Stimulated activated naive B cell treated with anti-CD40 and anti-IgM and Interleukin-4, amounts not matched to agents 10 μg/mL and 1 μg/mL and 100 μg/mL, for 72 hours (primary cell): Measurements from ENCODE around the gene CRTAC1.
A peak's percentile ranks its signal among the peaks of the same experiment; 100 is the strongest.
"Not testable (repeated sequence)": the region's sequence is repeated elsewhere in the genome, so short reads cannot be mapped to it uniquely, and the experiment has no call there.

ENCODE experiments used
- ATAC-seq, 2 donors: fragments of 150-1000 bp; cut with Tn5 transposase; replicated peaks; 2 replicates each; pipeline ENCODE4 v1.10.0; 2021; ENCODE audit warnings: moderate library complexity in 1 of 2
- DNase-seq: peaks from one replicate; pipeline ENCODE4 v3.0.0; 2021
- H3K27ac Mint-ChIP-seq: one replicate; pipeline ENCODE4 v1.8.0; 2022; ENCODE audit warnings: mild to moderate bottlenecking, mixed read lengths
- H3K27me3 Mint-ChIP-seq, 2 donors: one replicate each; pipeline ENCODE4 v1.8.0; 2022; ENCODE audit warnings: mixed read lengths in 2 of 2
- H3K36me3 Mint-ChIP-seq, 2 donors: one replicate each; pipeline ENCODE4 v1.8.0; 2022; ENCODE audit warnings: mixed read lengths in 2 of 2, mild to moderate bottlenecking in 1 of 2
- H3K4me1 Mint-ChIP-seq, 2 donors: one replicate each; pipeline ENCODE4 v1.8.0; 2022; ENCODE audit warnings: mixed read lengths in 2 of 2, mild to moderate bottlenecking in 1 of 2
- H3K4me3 Mint-ChIP-seq, 2 donors: one replicate each; pipeline ENCODE4 v1.8.0; 2022; ENCODE audit warnings: mild to moderate bottlenecking in 2 of 2, mixed read lengths in 2 of 2, moderate library complexity in 1 of 2
- H3K9me3 Mint-ChIP-seq, 2 donors: one replicate each; pipeline ENCODE4 v1.8.0; 2022; ENCODE audit warnings: mixed read lengths in 2 of 2, mild to moderate bottlenecking in 1 of 2

The CRTAC1 gene

DNA sequence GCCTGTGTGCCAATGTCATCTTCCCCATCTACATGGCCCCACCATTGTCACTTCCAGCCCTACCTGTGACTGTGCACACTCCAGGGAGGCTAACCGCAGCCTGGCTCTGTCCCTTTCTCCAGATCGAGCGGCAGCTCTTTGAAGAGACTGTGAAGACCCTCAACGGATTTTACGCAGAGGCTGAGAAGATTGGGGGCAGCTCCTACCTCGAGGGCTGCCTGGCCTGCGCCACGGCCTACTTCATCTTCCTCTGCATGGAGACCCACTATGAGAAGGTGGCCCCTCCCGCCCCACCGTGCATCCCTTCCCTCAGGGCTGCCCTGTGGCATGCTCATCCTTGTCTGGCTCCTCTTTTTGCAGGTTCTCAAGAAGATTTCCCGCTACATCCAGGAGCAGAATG, 166.6 kb downstream of the CRTAC1 start:
- Mint-ChIP-seq H3K36me3 (no peaks in the 10 kb centered on the region), H3K9me3 (no peaks in the 10 kb centered on the region), H3K4me3 (no peak overlapping the region), H3K27me3 (peaks cover 13 to 28% of the 10 kb centered on the region in 2 donors), H3K4me1 (no peaks in the 10 kb centered on the region), H3K27ac (no peak overlapping the region)
- DNase-seq, result no peak
- ATAC-seq, result no peak

GRCh38 chr10:97861924-97862323, 168.5 kb downstream of the CRTAC1 start:
- no peaks in the 10 kb centered on the region for H3K36me3 Mint-ChIP-seq
- DNase-seq (no peak), ATAC-seq (no peak)
- no peaks in the 10 kb centered on the region for H3K4me1 Mint-ChIP-seq
- H3K27ac Mint-ChIP-seq, result no peak overlapping the region
- H3K27me3 Mint-ChIP-seq, result peaks cover 26 to 35% of the 10 kb centered on the region in 2 donors
- peaks cover 0 to 2% of the 10 kb centered on the region in 2 donors for H3K9me3 Mint-ChIP-seq
- H3K4me3 Mint-ChIP-seq, result no peak overlapping the region

GRCh38 chr10:97861097-97861750, 169.2 kb downstream of the CRTAC1 start:
- DNase-seq, result no peak
- ATAC-seq, result no peak
- no peak overlapping the region for H3K4me3 Mint-ChIP-seq
- no peaks in the 10 kb centered on the region for H3K4me1 Mint-ChIP-seq
- peaks cover 0 to 5% of the 10 kb centered on the region in 2 donors for H3K9me3 Mint-ChIP-seq
- peaks cover 32 to 35% of the 10 kb centered on the region in 2 donors for H3K27me3 Mint-ChIP-seq
- H3K27ac Mint-ChIP-seq, result no peak overlapping the region
- H3K36me3 Mint-ChIP-seq, result peaks cover 0 to 2% of the 10 kb centered on the region in 2 donors

GRCh38 chr10:97858001-97858439, 172.4 kb downstream of the CRTAC1 start:
- ATAC-seq, result peak; percentile 50 to 70
- Mint-ChIP-seq H3K27me3 (peaks cover 37 to 49% of the 10 kb centered on the region in 2 donors), H3K9me3 (peaks cover 0 to 5% of the 10 kb centered on the region in 2 donors), H3K36me3 (peaks cover 0 to 2% of the 10 kb centered on the region in 2 donors), H3K27ac (no peak overlapping the region), H3K4me3 (no peak overlapping the region), H3K4me1 (no peaks in the 10 kb centered on the region)
- DNase-seq, result no peak

- ATAC-seq (no peak), DNase-seq (no peak)
- Mint-ChIP-seq H3K9me3 (peaks cover 0 to 5% of the 10 kb centered on the region in 2 donors), H3K36me3 (peaks cover 0 to 2% of the 10 kb centered on the region in 2 donors), H3K27me3 (peaks cover 48 to 69% of the 10 kb centered on the region in 2 donors), H3K27ac (no peak overlapping the region), H3K4me1 (peaks cover 5 to 9% of the 10 kb centered on the region in 2 donors), H3K4me3 (no peak overlapping the region)
Measured at GRCh38 chr10:97854743-97855142, 175.7 kb downstream of the CRTAC1 start.

GRCh38 chr10:97852840-97853405, 177.5 kb downstream of the CRTAC1 start:
- Mint-ChIP-seq H3K4me3 (no peak overlapping the region), H3K4me1 (peaks cover 9 to 16% of the 10 kb centered on the region in 2 donors), H3K36me3 (peaks cover 0 to 5% of the 10 kb centered on the region in 2 donors), H3K27me3 (peaks cover 51 to 74% of the 10 kb centered on the region in 2 donors), H3K9me3 (peaks cover 0 to 5% of the 10 kb centered on the region in 2 donors), H3K27ac (no peak overlapping the region)
- ATAC-seq, result no peak
- DNase-seq, result no peak

GRCh38 chr10:97852277-97852676, 178.1 kb downstream of the CRTAC1 start:
- peaks cover 9 to 16% of the 10 kb centered on the region in 2 donors for H3K4me1 Mint-ChIP-seq
- peaks cover 0 to 5% of the 10 kb centered on the region in 2 donors for H3K36me3 Mint-ChIP-seq
- DNase-seq (no peak), ATAC-seq (no peak)
- peaks cover 0 to 4% of the 10 kb centered on the region in 2 donors for H3K9me3 Mint-ChIP-seq
- no peak overlapping the region for H3K27ac Mint-ChIP-seq
- no peak overlapping the region for H3K4me3 Mint-ChIP-seq
- H3K27me3 Mint-ChIP-seq, result peaks cover 48 to 68% of the 10 kb centered on the region in 2 donors

GRCh38 chr10:97851341-97852001, 178.9 kb downstream of the CRTAC1 start:
- H3K4me1 Mint-ChIP-seq, result peaks cover 9 to 16% of the 10 kb centered on the region in 2 donors
- no peak overlapping the region for H3K27ac Mint-ChIP-seq
- peak; percentile 38 to 42 for ATAC-seq
- no peaks in the 10 kb centered on the region for H3K9me3 Mint-ChIP-seq
- peaks cover 0 to 3% of the 10 kb centered on the region in 2 donors for H3K36me3 Mint-ChIP-seq
- H3K27me3 Mint-ChIP-seq, result peaks cover 54 to 60% of the 10 kb centered on the region in 2 donors
- no peak overlapping the region for H3K4me3 Mint-ChIP-seq
- DNase-seq, result no peak

- Mint-ChIP-seq H3K27me3 (peaks cover 53 to 55% of the 10 kb centered on the region in 2 donors), H3K36me3 (peaks cover 0 to 3% of the 10 kb centered on the region in 2 donors), H3K9me3 (no peaks in the 10 kb centered on the region), H3K4me3 (peak overlapping the region; percentile 58 to 69), H3K4me1 (peaks cover 9 to 16% of the 10 kb centered on the region in 2 donors), H3K27ac (no peak overlapping the region)
- no peak for ATAC-seq
- no peak for DNase-seq
Measured at GRCh38 chr10:97850446-97850845, 180.0 kb downstream of the CRTAC1 start.

- no peak within 1 kb of the TSS for H3K27ac Mint-ChIP-seq
- no peaks in the 10 kb centered on the region for H3K9me3 Mint-ChIP-seq
- peak within 1 kb of the TSS; percentile 80 to 82 for H3K4me3 Mint-ChIP-seq
- peak; percentile 74 to 77 for ATAC-seq
- H3K36me3 Mint-ChIP-seq, result peaks cover 0 to 3% of the 10 kb centered on the region in 2 donors
- DNase-seq, result no peak
- H3K27me3 Mint-ChIP-seq, result peaks cover 46 to 51% of the 10 kb centered on the region in 2 donors
- H3K4me1 Mint-ChIP-seq, result peaks cover 9 to 16% of the 10 kb centered on the region in 2 donors
Measured at GRCh38 chr10:97849687-97850402, 180.6 kb downstream of the CRTAC1 start, which contains the start of gene GOLGA7B. TSS of gene GOLGA7B (plus strand) at chr10:97849843. CDS start at chr10:97850304, 461 bp downstream.

GRCh38 chr10:97849103-97849686, 181.2 kb downstream of the CRTAC1 start:
- Mint-ChIP-seq H3K4me3 (peak overlapping the region; percentile 80 to 82), H3K27me3 (peaks cover 44% of the 10 kb centered on the region in 2 donors), H3K36me3 (peaks cover 0 to 3% of the 10 kb centered on the region in 2 donors), H3K4me1 (peaks cover 9 to 16% of the 10 kb centered on the region in 2 donors), H3K27ac (no peak overlapping the region), H3K9me3 (no peaks in the 10 kb centered on the region)
- ATAC-seq (peak; percentile 30 to 42), DNase-seq (no peak)

DNA sequence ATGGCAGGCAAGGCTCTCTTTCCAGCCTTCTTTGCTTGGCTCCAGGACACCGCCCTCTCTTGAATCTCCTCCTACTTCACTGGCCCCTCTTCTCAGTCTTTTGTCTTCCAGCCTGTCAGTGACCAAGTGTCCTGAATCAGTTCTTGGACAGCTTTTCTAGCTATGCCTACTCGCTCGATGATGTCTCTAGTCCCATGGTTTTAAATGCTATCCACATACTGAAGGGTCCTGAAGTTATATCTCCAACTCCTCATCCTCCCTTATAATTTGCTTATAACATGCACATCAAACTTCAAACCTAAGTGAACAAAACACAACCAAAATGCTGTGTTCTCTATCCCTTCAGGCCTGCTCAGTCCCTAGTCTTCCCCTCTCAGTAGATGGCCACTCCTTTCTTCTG, 185.7 kb downstream of the CRTAC1 start:
- Mint-ChIP-seq H3K9me3 (no peaks in the 10 kb centered on the region), H3K4me3 (no peak overlapping the region), H3K27ac (no peak overlapping the region), H3K36me3 (peaks cover 0 to 3% of the 10 kb centered on the region in 2 donors), H3K4me1 (peaks cover 4 to 7% of the 10 kb centered on the region in 2 donors), H3K27me3 (peaks cover 14 to 18% of the 10 kb centered on the region in 2 donors)
- ATAC-seq (no peak), DNase-seq (no peak)

DNA sequence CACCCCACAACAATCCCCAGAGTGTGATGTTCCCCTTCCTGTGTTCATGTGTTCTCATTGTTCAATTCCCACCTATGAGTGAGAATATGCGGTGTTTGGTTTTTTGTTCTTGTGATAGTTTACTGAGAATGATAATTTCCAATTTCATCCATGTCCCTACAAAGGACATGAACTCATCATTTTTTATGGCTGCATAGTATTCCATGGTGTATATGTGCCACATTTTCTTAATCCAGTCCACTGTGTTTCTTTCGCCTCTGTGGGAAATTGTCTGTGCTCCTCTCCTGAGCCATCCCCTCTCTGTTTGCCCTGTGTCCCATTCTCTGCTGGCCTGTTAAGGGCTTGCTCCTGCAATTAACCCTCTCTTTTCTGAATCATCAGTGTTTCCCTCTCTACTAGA, 186.4 kb downstream of the CRTAC1 start:
- H3K27ac Mint-ChIP-seq, DNase-seq, H3K4me1 Mint-ChIP-seq, H3K9me3 Mint-ChIP-seq, ATAC-seq, H3K36me3 Mint-ChIP-seq, H3K4me3 Mint-ChIP-seq: not testable (repeated sequence)
- peaks cover 9 to 12% of the 10 kb centered on the region in 2 donors for H3K27me3 Mint-ChIP-seq

DNA sequence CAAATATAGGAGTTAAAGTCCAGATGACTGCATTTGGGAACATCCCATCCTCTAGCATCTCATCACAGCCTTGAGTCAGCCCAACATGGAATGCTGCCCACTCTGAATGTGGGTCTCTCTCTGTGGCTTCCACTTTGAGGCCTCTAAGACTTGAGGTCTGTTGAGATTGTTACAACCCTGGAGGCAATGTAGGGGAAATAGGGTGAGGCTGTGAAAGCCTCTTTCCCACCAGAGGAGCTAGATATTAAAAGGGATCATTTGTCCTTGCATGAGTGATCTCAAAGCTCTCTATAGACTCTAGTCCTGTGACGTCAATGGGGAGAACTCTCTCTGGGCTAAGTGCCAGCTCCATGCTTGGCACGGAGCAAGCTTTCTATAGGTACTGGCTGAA, 187.1 kb downstream of the CRTAC1 start:
- Mint-ChIP-seq H3K4me3 (no peak overlapping the region), H3K36me3 (no peaks in the 10 kb centered on the region), H3K27me3 (peaks cover 6 to 10% of the 10 kb centered on the region in 2 donors), H3K9me3 (no peaks in the 10 kb centered on the region), H3K27ac (no peak overlapping the region), H3K4me1 (no peaks in the 10 kb centered on the region)
- DNase-seq (no peak), ATAC-seq (no peak)
